Forelimb muscle (tissue), 1 donor: Measurements from ENCODE around the gene PARP3. TPM values are rescaled to one million over a fixed set of nuclear protein-coding genes. Genes with fewer than 3 reads are reported as not detected.
A peak's percentile ranks its signal among the peaks of the same experiment; 100 is the strongest.
"Not testable (repeated sequence)": the region's sequence is repeated elsewhere in the genome, so short reads cannot be mapped to it uniquely, and the experiment has no call there.

Source experiments
- DNase-seq: peaks from one replicate; pipeline ENCODE4 v3.0.0-alpha.2; 2013; ENCODE audit warnings: low read depth
- polyA plus RNA-seq: library from polyadenylated mRNA; unstranded; fragments of 120-200 nt; gene quantifications from one replicate; pipeline ENCODE4 v1.2.1, GENCODE V29; 2013; ENCODE audit not compliant: insufficient read length

PARP3 gene
- polyA plus RNA-seq, 1 donor = 5.5 TPM

DNA sequence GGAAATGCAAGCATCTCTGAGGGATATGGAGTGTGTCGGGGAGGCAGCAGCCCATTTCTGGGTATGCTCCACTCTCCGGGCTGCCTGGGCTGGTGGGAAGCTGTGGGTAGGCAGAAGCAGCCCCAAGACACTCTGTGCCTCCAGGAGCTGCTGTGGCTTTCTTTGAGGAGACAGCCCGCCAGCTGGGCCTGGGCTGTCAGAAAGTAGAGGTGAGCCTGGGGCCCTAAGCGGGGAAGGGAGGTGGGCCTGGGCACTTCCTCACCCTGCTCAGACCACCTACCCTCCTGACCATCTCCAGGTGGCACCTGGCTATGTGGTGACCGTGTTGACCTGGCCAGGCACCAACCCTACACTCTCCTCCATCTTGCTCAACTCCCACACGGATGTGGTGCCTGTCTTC lies 42.9 kb downstream of the PARP3 start:
- DNase-seq = no peak

GRCh38 chr3:51986010-51986947 lies 44.1 kb downstream of the PARP3 start:
- no peak for DNase-seq

DNA sequence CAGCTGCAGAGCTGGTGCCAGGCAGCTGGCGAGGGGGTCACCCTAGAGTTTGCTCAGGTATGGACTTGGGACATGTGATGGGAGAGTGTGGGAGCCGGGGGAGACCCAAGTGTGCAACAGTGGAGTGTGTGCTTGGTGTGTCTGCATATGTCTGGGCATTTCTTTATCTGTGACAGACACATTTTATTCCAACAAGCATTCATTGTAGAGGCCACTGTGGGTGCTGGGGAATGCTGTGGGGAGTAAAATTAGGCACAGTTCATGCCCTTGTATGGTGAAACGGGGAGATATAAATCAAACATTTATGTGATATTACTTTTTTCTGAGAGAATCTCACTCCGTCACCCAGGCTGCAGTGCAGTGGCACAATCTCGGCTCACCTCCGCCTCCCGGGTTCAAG lies 45.4 kb downstream of the PARP3 start:
- DNase-seq = no peak

GRCh38 chr3:51988286-51989146 lies 46.4 kb downstream of the PARP3 start:
- DNase-seq = no peak

DNA sequence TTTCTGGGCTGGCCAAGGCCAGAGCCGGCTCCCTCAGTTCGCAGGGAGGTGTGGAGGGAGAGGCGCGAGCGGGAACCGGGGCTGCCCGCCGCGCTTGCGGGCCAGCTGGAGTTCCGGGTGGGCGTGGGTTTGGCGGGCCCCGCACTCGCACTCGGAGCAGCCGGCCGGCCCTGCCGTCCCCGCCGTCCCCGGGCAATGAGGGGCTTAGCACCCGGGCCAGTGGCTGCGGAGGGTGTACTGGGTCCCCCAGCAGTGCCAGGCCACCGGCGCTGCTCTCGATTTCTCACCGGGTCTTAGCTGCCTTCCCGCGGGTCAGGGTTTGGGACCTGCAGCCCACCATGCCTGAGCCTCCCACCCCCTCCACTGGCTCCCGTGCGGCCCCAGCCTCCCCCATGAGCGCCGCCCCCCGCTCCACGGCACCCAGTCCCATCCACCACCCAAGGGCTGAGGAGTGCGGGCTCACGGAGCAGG lies 48.4 kb downstream of the PARP3 start:
- not testable (repeated sequence) for DNase-seq

GRCh38 chr3:51992017-51992682 lies 50.0 kb downstream of the PARP3 start:
- no peak for DNase-seq

- DNase-seq = not testable (repeated sequence)
These were observed 51.5 kb downstream of the PARP3 start for GRCh38 chr3:51993657-51994056.

GRCh38 chr3:51994530-51994929 lies 52.4 kb downstream of the PARP3 start:
- no peak for DNase-seq

DNA sequence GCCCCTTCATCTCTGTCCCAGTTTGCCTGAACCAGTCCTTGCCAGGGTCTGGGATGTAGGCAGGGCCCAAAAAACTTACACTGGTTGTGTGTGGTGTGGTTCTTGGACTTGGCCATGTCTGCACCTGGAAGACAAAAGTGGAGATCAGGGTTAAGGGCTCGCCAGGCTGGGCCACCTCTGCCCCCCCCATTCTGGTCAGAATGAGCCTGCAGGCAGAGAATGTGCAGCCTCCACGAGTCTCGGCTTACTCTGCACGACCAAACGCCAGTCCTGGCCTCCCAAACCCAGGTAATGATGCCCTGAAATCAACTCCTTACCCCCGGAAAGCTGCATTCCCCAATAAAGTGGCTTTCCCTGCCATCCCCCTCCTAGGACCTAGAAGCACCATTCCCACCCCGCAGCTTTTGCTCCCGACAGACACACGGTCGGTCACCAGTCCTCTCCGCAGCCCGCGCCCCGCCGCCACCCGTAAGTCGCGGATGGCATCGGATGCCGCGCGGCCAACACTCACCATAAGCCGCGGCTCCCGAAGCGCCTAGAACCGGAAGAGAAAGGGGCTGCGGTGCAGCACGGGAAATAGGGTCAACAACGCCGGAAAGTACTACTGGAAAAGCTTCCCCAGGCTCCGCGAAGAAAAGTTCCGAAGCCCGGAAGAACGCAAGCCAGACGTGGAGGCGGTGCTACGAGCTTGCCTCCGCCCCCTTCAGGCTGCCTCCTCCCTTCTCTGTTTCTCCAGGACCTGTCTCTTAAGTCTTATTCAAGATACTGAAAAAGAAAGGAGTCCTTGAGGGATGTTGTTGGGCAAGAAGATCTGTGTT lies 53.4 kb downstream of the PARP3 start, which contains the start of gene RPL29:
Gene RPL29 (minus strand): TSS at position 550 of the 818 bp plus-strand sequence. CDS start 434 bp downstream, at position 116.
- DNase-seq = peak; percentile 92

DNA sequence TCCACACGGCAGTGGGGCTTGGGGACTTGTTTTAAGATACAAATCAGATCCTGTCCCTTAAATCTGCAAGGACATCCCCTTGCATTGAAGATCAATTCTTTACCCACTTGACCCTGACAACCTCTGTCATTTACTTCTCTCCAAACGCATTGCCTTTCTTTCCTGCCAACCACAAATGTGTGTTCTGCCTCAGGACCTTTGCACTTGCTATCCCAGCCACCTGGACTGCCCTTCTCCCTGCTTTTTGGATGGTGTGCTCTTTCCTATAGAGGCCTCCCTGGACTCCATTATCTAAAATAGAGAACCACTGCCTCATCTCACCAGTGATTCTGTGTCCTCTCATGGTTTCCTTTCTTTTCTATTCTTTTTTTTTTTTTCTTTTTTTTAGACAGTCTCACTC lies 55.0 kb downstream of the PARP3 start:
- no peak for DNase-seq

DNA sequence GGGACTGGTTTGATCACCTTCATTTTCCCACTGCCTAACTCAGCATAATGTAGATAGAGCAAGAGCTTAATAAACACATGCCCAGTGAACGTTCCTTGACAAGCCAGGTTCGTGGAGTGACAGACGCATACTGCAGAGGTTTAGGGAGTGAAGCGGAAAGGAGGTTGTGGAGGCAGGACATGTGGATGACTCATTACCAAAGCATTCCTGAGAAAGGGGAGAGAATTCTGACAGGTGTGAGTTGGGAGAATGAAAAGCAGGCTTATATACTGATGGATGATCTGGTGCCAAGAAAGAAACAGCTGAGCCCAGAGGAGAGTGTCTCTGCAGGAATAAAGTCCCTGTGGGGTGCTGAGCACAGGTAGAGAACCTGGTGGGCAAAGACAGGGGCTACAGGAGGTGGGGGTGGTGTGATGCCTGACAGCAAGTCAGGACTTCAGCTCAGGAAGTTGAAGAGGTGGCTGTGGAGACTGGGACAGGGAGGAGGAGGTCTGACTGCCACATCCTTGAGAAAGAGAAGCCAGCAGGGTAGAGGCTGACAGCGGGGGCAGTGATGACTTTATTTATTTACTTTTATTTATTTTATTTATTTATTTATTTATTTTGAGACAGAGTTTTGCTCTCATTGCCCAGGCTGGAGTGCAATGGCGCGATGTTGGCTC lies 55.9 kb downstream of the PARP3 start:
- DNase-seq = no peak

Other genes starting within 250 kb of the PARP3 start
- 0.33 TPM for gene GRM2, start 235.3 kb upstream of the PARP3 start, polyA plus RNA-seq
- gene IQCF6, start 163.1 kb upstream of the PARP3 start, polyA plus RNA-seq = not detected
- gene IQCF2, start 80.7 kb upstream of the PARP3 start, polyA plus RNA-seq = not detected
- gene IQCF5, start 66.8 kb upstream of the PARP3 start, polyA plus RNA-seq = not detected
- not detected for gene IQCF1, start 39.0 kb upstream of the PARP3 start, polyA plus RNA-seq
- gene RRP9, start 459 bp upstream of the PARP3 start, polyA plus RNA-seq = 15.2 TPM
- gene GPR62, start 13.0 kb downstream of the PARP3 start, polyA plus RNA-seq = 0.89 TPM
- 68.7 TPM for gene PCBP4, start 25.1 kb downstream of the PARP3 start, polyA plus RNA-seq
- 21.9 TPM for gene ABHD14B, start 31.7 kb downstream of the PARP3 start, polyA plus RNA-seq
- gene ABHD14A, start 32.7 kb downstream of the PARP3 start, polyA plus RNA-seq = 16.1 TPM
- 12.9 TPM for gene ACY1, start 41.2 kb downstream of the PARP3 start, polyA plus RNA-seq
- 3,323 TPM for gene RPL29, start 53.5 kb downstream of the PARP3 start, polyA plus RNA-seq
- gene DUSP7, start 114.2 kb downstream of the PARP3 start, polyA plus RNA-seq = 18.5 TPM
- 3.7 TPM for gene POC1A, start 212.1 kb downstream of the PARP3 start, polyA plus RNA-seq